Muscle layer of colon (tissue), 2 donors: ENCODE data around the gene CSNK2B.
"Not testable (repeated sequence)": the region's sequence is repeated elsewhere in the genome, so short reads cannot be mapped to it uniquely, and the experiment has no call there.

ENCODE experiments used
- H3K27ac ChIP-seq: one replicate; pipeline ENCODE4 v1.7.0; 2013; ENCODE audit warnings: low read depth, mild to moderate bottlenecking, low read length, moderate library complexity
- H3K27me3 ChIP-seq, 2 donors: one replicate each; pipeline ENCODE4 v1.7.0; 2013; ENCODE audit warnings: low read length in 2 of 2, mild to moderate bottlenecking in 2 of 2; ENCODE audit not compliant: insufficient read depth in 2 of 2, control insufficient read depth in 1 of 2
- H3K36me3 ChIP-seq: one replicate; pipeline ENCODE4 v1.7.0; 2013; ENCODE audit warnings: mild to moderate bottlenecking, low read length; ENCODE audit not compliant: insufficient read depth
- H3K4me1 ChIP-seq: one replicate; pipeline ENCODE4 v1.7.0; 2013; ENCODE audit warnings: mild to moderate bottlenecking, low read length; ENCODE audit not compliant: insufficient read depth
- H3K4me3 ChIP-seq, 2 donors: one replicate each; pipeline ENCODE4 v1.7.0; 2013; ENCODE audit warnings: low read length in 2 of 2, low read depth in 1 of 2, mild to moderate bottlenecking in 1 of 2, moderate library complexity in 1 of 2
- H3K9ac ChIP-seq: one replicate; pipeline ENCODE4 v1.7.0; 2013; ENCODE audit warnings: low read length
- H3K9me3 ChIP-seq: one replicate; pipeline ENCODE4 v1.7.0; 2013; ENCODE audit warnings: mild to moderate bottlenecking, low read length
- donor health status: abdominal sarcoma.
- donor health status: Adenocarcinoma of cecum.

CSNK2B gene

GRCh38 chr6:31700740-31701401, 35.0 kb downstream of the CSNK2B start:
- Histone ChIP-seq H3K36me3 (peaks cover 11% of the 10 kb centered on the region), H3K4me1 (peaks cover 24% of the 10 kb centered on the region), H3K4me3 (peak overlapping the region in 1 of 2 donors; percentile 97), H3K9me3 (no peaks in the 10 kb centered on the region), H3K27ac (no peak overlapping the region), H3K27me3 (no peaks in the 10 kb centered on the region), H3K9ac (peak overlapping the region; percentile 99)

- H3K4me1 ChIP-seq, result peaks cover 24% of the 10 kb centered on the region
- H3K9ac ChIP-seq, result peak overlapping the region; percentile 99
- peak overlapping the region; percentile 95 for H3K27ac ChIP-seq
- no peaks in the 10 kb centered on the region for H3K27me3 ChIP-seq
- H3K36me3 ChIP-seq, result peaks cover 2% of the 10 kb centered on the region
- peak overlapping the region; percentile 66 to 97 for H3K4me3 ChIP-seq
- no peaks in the 10 kb centered on the region for H3K9me3 ChIP-seq
These were observed 36.0 kb downstream of the CSNK2B start for GRCh38 chr6:31701666-31702404.

GRCh38 chr6:31702405-31702818, 36.5 kb downstream of the CSNK2B start:
- Histone ChIP-seq H3K27ac (peak overlapping the region; percentile 95), H3K4me3 (peak overlapping the region; percentile 66 to 97), H3K9me3 (no peaks in the 10 kb centered on the region), H3K27me3 (no peaks in the 10 kb centered on the region), H3K36me3 (no peaks in the 10 kb centered on the region), H3K4me1 (peaks cover 24% of the 10 kb centered on the region), H3K9ac (peak overlapping the region; percentile 99)

- Histone ChIP-seq H3K9me3 (no peaks in the 10 kb centered on the region), H3K9ac (peak within 1 kb of the TSS; percentile 99), H3K4me3 (peak within 1 kb of the TSS; percentile 66 to 97), H3K27ac (peak within 1 kb of the TSS; percentile 95), H3K4me1 (peaks cover 24% of the 10 kb centered on the region), H3K27me3 (no peaks in the 10 kb centered on the region), H3K36me3 (no peaks in the 10 kb centered on the region)
These were observed 37.2 kb downstream of the CSNK2B start, which contains the start of gene ABHD16A for GRCh38 chr6:31702819-31703716. TSS of gene ABHD16A (minus strand) at chr6:31703324. CDS start at chr6:31703281, 43 bp downstream.

DNA sequence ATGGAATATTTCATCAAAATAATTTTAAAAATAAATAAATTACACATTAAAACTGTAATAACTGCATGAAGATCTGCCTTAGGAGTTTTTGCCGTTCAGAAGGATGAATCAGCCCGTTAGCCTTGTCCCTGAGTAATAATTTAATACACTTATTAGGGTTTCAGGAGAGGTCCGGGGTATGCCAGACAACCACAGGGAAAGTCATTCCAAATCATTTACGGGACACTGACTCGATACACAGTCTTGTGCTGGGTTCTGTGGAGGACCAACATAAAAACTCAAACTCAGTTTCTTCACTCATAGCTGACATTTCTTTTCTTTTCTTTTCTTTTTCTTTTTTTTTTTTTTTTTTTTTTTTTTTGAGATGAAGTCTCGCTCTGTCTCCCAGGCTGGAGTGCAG, 40.1 kb downstream of the CSNK2B start:
- H3K27me3 ChIP-seq, result no peaks in the 10 kb centered on the region
- H3K4me3 ChIP-seq, result no peak overlapping the region
- peaks cover 20% of the 10 kb centered on the region for H3K4me1 ChIP-seq
- H3K9me3 ChIP-seq, result no peaks in the 10 kb centered on the region
- no peaks in the 10 kb centered on the region for H3K36me3 ChIP-seq
- H3K9ac ChIP-seq, result no peak overlapping the region
- H3K27ac ChIP-seq, result no peak overlapping the region

GRCh38 chr6:31706599-31706998, 40.7 kb downstream of the CSNK2B start, which contains the start of gene LY6G6F:
TSS of gene LY6G6F (plus strand) at chr6:31706866. CDS start at chr6:31706907, 41 bp downstream.
- H3K9me3 ChIP-seq, result no peaks in the 10 kb centered on the region
- no peak within 1 kb of the TSS for H3K4me3 ChIP-seq
- no peak within 1 kb of the TSS for H3K9ac ChIP-seq
- no peak within 1 kb of the TSS for H3K27ac ChIP-seq
- peaks cover 13% of the 10 kb centered on the region for H3K4me1 ChIP-seq
- no peaks in the 10 kb centered on the region for H3K36me3 ChIP-seq
- H3K27me3 ChIP-seq, result no peaks in the 10 kb centered on the region

DNA sequence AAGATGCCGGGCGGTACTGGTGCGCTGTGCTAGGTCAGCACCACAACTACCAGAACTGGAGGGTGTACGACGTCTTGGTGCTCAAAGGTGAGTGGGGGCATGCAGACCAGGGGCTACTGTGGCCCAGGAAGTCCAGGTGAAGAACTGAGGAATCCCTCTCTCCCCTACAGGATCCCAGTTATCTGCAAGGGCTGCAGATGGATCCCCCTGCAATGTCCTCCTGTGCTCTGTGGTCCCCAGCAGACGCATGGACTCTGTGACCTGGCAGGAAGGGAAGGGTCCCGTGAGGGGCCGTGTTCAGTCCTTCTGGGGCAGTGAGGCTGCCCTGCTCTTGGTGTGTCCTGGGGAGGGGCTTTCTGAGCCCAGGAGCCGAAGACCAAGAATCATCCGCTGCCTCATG, 41.8 kb downstream of the CSNK2B start:
- Histone ChIP-seq H3K9ac (no peak overlapping the region), H3K27ac (no peak overlapping the region), H3K27me3 (no peaks in the 10 kb centered on the region), H3K4me1 (peaks cover 6% of the 10 kb centered on the region), H3K36me3 (no peaks in the 10 kb centered on the region), H3K9me3 (no peaks in the 10 kb centered on the region), H3K4me3 (no peak overlapping the region)

GRCh38 chr6:31708224-31708623, 42.3 kb downstream of the CSNK2B start:
- H3K27ac ChIP-seq, result no peak overlapping the region
- H3K4me1 ChIP-seq, result peaks cover 6% of the 10 kb centered on the region
- no peaks in the 10 kb centered on the region for H3K27me3 ChIP-seq
- H3K9ac ChIP-seq, result no peak overlapping the region
- H3K9me3 ChIP-seq, result no peaks in the 10 kb centered on the region
- no peaks in the 10 kb centered on the region for H3K36me3 ChIP-seq
- H3K4me3 ChIP-seq, result no peak overlapping the region

GRCh38 chr6:31709157-31709556, 43.3 kb downstream of the CSNK2B start:
- H3K4me3 ChIP-seq, H3K9ac ChIP-seq, H3K4me1 ChIP-seq, H3K27me3 ChIP-seq, H3K36me3 ChIP-seq, H3K9me3 ChIP-seq, H3K27ac ChIP-seq: not testable (repeated sequence)

DNA sequence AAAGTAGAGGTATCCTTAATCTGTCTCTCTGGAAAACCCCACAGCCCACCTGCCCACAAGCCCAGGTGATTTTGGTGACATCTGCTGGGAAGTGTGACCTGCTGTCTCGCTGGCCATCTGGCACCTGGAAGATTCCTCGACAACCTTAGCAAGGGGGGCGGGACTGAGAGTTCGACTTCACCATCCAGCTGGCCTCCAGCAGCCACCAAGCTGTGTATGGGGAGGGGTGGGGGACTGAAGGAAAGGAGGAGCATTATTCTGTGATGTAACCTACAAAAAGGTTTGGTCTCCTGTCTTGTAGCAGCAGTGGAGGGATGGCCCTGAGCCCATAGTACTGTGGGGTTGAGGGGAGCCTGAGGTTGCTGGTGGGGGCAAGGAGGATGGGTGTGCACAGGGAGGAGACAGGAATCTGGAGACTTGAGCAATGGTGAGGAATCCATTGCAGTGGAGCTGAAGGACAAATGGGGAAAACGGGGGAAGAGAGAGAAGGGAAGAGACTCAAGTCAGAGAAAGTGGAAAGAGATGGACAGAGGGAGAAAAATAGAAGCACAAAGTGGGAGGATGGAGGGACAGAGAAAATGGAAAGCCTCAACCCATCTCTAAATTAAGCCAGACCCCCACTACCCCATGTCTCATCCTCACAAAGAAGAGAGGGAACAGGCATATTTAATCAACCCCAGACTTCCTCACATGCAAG, 44.8 kb downstream of the CSNK2B start:
- H3K9me3 ChIP-seq, result no peaks in the 10 kb centered on the region
- H3K9ac ChIP-seq, result no peak overlapping the region
- H3K36me3 ChIP-seq, result no peaks in the 10 kb centered on the region
- peaks cover 8% of the 10 kb centered on the region for H3K4me1 ChIP-seq
- H3K27me3 ChIP-seq, result no peaks in the 10 kb centered on the region
- H3K27ac ChIP-seq, result no peak overlapping the region
- H3K4me3 ChIP-seq, result no peak overlapping the region
